ENCODE measurements around the gene FAM13A.

Gene FAM13A

GRCh38 chr4:89099471-89099870 lies 42.5 kb upstream of the FAM13A start:
- H3K4me1 ChIP-seq, result no peaks in the 10 kb centered on the region
- no peak overlapping the region for H3K4me3 ChIP-seq (ENCODE audit: low read depth, low read length)
- H2AFZ ChIP-seq, result no peak overlapping the region
- H3K9me3 ChIP-seq (ENCODE audit: control insufficient read depth, low read length), result no peaks in the 10 kb centered on the region
- no peak for TF ChIP-seq CTCF (IDR thresholded peaks at IDR 0.05)
- H3K27me3 ChIP-seq (ENCODE audit: control insufficient read depth, insufficient read depth, low read length), result no peaks in the 10 kb centered on the region
- H3K79me2 ChIP-seq, result no peaks in the 10 kb centered on the region
- no peak overlapping the region for H3K9ac ChIP-seq
- H3K36me3 ChIP-seq (ENCODE audit: control insufficient read depth, insufficient read depth, low read length), result no peaks in the 10 kb centered on the region
- no peak overlapping the region for H3K27ac ChIP-seq
- H3K4me2 ChIP-seq (ENCODE audit: low read length), result no peak overlapping the region

GRCh38 chr4:89099034-89099433 lies 42.0 kb upstream of the FAM13A start:
- no peaks in the 10 kb centered on the region for H3K4me1 ChIP-seq
- no peaks in the 10 kb centered on the region for H3K27me3 ChIP-seq (ENCODE audit: control insufficient read depth, insufficient read depth, low read length)
- no peaks in the 10 kb centered on the region for H3K79me2 ChIP-seq
- H3K27ac ChIP-seq, result no peak overlapping the region
- no peak for TF ChIP-seq CTCF (IDR thresholded peaks at IDR 0.05)
- no peak overlapping the region for H3K4me3 ChIP-seq (ENCODE audit: low read depth, low read length)
- no peaks in the 10 kb centered on the region for H3K36me3 ChIP-seq (ENCODE audit: control insufficient read depth, insufficient read depth, low read length)
- H3K9ac ChIP-seq, result no peak overlapping the region
- H3K4me2 ChIP-seq (ENCODE audit: low read length), result no peak overlapping the region
- H3K9me3 ChIP-seq (ENCODE audit: control insufficient read depth, low read length), result no peaks in the 10 kb centered on the region
- H2AFZ ChIP-seq, result no peak overlapping the region

- Histone ChIP-seq H3K79me2 (no peaks in the 10 kb centered on the region), H3K36me3 (ENCODE audit: control insufficient read depth, insufficient read depth, low read length) (no peaks in the 10 kb centered on the region), H3K4me1 (peaks cover 2% of the 10 kb centered on the region), H3K9ac (no peak overlapping the region), H3K9me3 (ENCODE audit: control insufficient read depth, low read length) (no peaks in the 10 kb centered on the region), H3K4me3 (ENCODE audit: low read depth, low read length) (no peak overlapping the region), H2AFZ (no peak overlapping the region), H3K27me3 (ENCODE audit: control insufficient read depth, insufficient read depth, low read length) (no peaks in the 10 kb centered on the region), H3K4me2 (ENCODE audit: low read length) (no peak overlapping the region), H3K27ac (no peak overlapping the region)
- TF ChIP-seq CTCF (IDR thresholded peaks at IDR 0.05), result no peak
These were observed 21.3 kb upstream of the FAM13A start for GRCh38 chr4:89078300-89078699.

GRCh38 chr4:89077761-89078160 lies 20.8 kb upstream of the FAM13A start:
- Histone ChIP-seq H2AFZ (no peak overlapping the region), H3K9ac (no peak overlapping the region), H3K9me3 (ENCODE audit: control insufficient read depth, low read length) (no peaks in the 10 kb centered on the region), H3K4me2 (ENCODE audit: low read length) (no peak overlapping the region), H3K79me2 (no peaks in the 10 kb centered on the region), H3K4me1 (peaks cover 4% of the 10 kb centered on the region), H3K4me3 (ENCODE audit: low read depth, low read length) (no peak overlapping the region), H3K27ac (no peak overlapping the region), H3K36me3 (ENCODE audit: control insufficient read depth, insufficient read depth, low read length) (no peaks in the 10 kb centered on the region), H3K27me3 (ENCODE audit: control insufficient read depth, insufficient read depth, low read length) (no peaks in the 10 kb centered on the region)
- no peak for TF ChIP-seq CTCF (IDR thresholded peaks at IDR 0.05)

- Histone ChIP-seq H3K4me1 (peaks cover 6% of the 10 kb centered on the region), H3K27ac (peak overlapping the region; percentile 66), H3K36me3 (ENCODE audit: control insufficient read depth, insufficient read depth, low read length) (no peaks in the 10 kb centered on the region), H3K79me2 (no peaks in the 10 kb centered on the region), H3K9me3 (ENCODE audit: control insufficient read depth, low read length) (no peaks in the 10 kb centered on the region), H3K4me3 (ENCODE audit: low read depth, low read length) (no peak overlapping the region), H3K9ac (no peak overlapping the region), H2AFZ (no peak overlapping the region), H3K27me3 (ENCODE audit: control insufficient read depth, insufficient read depth, low read length) (no peaks in the 10 kb centered on the region), H3K4me2 (ENCODE audit: low read length) (peak overlapping the region; percentile 36)
- TF ChIP-seq CTCF (IDR thresholded peaks at IDR 0.05), result no peak
These were observed 15.9 kb upstream of the FAM13A start for GRCh38 chr4:89072921-89073320.
